Hepatocyte (in vitro differentiated cells): ENCODE measurements around the gene STXBP1.

Experiments used
- EZH2 ChIP-seq: fragments of 200-600 bp; sonication (generic); IDR thresholded peaks from 2 replicates; pipeline ENCODE4 v1.6.1; 2016; ENCODE audit warnings: antibody characterized with exemption, mild to moderate bottlenecking, borderline replicate concordance
- TF ChIP-seq, protein P1 (sequence below): fragments of 200-600 bp; sonication (generic); IDR thresholded peaks from 2 replicates; pipeline ENCODE4 v1.5.1; 2016; ENCODE audit warnings: antibody characterized with exemption, mild to moderate bottlenecking; ENCODE audit not compliant: poor library complexity

DNA sequence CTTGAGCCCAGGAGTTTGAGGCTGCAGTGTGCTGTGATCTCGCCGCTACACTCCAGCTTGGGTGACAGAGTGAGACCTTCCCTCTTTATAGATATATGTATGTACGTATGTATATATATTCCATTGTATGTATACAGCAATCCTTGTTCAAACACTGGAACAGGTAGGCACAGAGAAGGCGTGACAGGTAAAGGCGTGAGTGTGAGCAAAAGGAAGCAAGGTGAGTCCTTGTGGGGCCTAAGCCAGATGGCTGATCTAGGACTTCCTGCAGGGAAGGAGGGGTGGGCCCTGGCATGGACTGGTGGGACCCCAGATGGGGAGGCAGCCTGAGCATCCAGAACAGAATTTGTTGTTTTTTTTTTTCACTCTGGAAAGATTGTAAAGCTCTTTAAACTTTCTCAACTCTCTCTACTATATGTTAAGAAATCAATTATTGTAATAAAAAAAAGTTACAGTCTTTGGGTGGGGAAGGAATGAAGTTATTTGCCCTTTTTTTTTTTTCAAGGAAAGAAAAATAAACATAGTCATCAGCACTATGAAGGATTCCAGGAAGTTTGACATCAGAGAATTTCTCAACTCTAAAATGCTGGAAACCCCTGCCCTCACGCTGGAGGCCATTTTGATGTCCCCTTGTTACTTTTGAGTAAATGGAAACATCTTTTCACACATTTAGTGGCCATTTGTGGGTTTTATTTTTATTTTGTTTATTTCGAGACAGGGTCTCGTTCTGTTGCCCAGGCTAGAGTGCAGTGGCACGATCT, 38.9 kb upstream of the STXBP1 start:
- TF ChIP-seq, protein P1, sequence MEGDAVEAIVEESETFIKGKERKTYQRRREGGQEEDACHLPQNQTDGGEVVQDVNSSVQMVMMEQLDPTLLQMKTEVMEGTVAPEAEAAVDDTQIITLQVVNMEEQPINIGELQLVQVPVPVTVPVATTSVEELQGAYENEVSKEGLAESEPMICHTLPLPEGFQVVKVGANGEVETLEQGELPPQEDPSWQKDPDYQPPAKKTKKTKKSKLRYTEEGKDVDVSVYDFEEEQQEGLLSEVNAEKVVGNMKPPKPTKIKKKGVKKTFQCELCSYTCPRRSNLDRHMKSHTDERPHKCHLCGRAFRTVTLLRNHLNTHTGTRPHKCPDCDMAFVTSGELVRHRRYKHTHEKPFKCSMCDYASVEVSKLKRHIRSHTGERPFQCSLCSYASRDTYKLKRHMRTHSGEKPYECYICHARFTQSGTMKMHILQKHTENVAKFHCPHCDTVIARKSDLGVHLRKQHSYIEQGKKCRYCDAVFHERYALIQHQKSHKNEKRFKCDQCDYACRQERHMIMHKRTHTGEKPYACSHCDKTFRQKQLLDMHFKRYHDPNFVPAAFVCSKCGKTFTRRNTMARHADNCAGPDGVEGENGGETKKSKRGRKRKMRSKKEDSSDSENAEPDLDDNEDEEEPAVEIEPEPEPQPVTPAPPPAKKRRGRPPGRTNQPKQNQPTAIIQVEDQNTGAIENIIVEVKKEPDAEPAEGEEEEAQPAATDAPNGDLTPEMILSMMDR: no peak
- no peak for TF ChIP-seq EZH2
